Esophagus muscularis mucosa (tissue), 4 donors: ENCODE results near the gene ZNF469. TPM values are rescaled to one million over a fixed set of nuclear protein-coding genes. Genes with fewer than 3 reads are reported as not detected.

Experiments
- DNase-seq: peaks from one replicate; pipeline ENCODE4 v3.0.0-alpha.2; 2017; ENCODE audit errors: extremely low spot score
- H3K27ac ChIP-seq, 4 donors: fragments of 200-600 bp; sonication (generic); replicated peaks in 1 of 4; 1 replicate in 3 of 4; 2 replicates in 1 of 4; pipeline ENCODE4 v1.5.1; 2016 to 2019; ENCODE audit warnings: mild to moderate bottlenecking in 1 of 4
- H3K27me3 ChIP-seq, 4 donors: fragments of 200-600 bp; sonication (generic); one replicate each; pipeline versions ENCODE4 v1.5.1 to v1.6.0; 2016 to 2019
- H3K36me3 ChIP-seq, 4 donors: fragments of 200-600 bp; sonication (generic); one replicate each; pipeline ENCODE4 v1.5.1; 2016 to 2019
- H3K4me1 ChIP-seq, 4 donors: fragments of 200-600 bp; sonication (generic); one replicate each; pipeline ENCODE4 v1.5.1; 2016 to 2019
- H3K4me3 ChIP-seq, 4 donors: fragments of 200-600 bp; sonication (generic); 1 replicate in 2 of 4; 2 replicates in 2 of 4; pipeline ENCODE4 v1.5.1; 2016 to 2019; ENCODE audit warnings: mild to moderate bottlenecking in 4 of 4, moderate library complexity in 1 of 4
- H3K9me3 ChIP-seq, 4 donors: fragments of 200-600 bp; sonication (generic); 1 replicate in 3 of 4; 2 replicates in 1 of 4; pipeline ENCODE4 v1.5.1; 2016 to 2019
- CTCF ChIP-seq, 3 experiments: fragments of 200-600 bp in 2 of 3; fragments of 450-650 bp in 1 of 3; sonication (generic) in 2 of 3; IDR thresholded peaks; one replicate each; pipeline ENCODE4 v1.5.1; 2017 to 2019; ENCODE audit warnings: antibody characterized with exemption in 3 of 3, mild to moderate bottlenecking in 2 of 3, moderate library complexity in 1 of 3
- EP300 ChIP-seq: sonication (generic); formaldehyde crosslinking; IDR thresholded peaks from one replicate; pipeline ENCODE4 v1.6.1; 2017; ENCODE audit warnings: antibody characterized with exemption
- POLR2A ChIP-seq: fragments of 450-650 bp; IDR thresholded peaks from one replicate; pipeline ENCODE4 v1.6.1; 2017; ENCODE audit warnings: antibody characterized with exemption, moderate library complexity, mild to moderate bottlenecking, low read depth
- POLR2AphosphoS5 ChIP-seq, 2 donors: sonication (generic); formaldehyde crosslinking; IDR thresholded peaks; one replicate each; pipeline ENCODE4 v1.6.1; 2017; ENCODE audit warnings: antibody characterized with exemption in 2 of 2
- WGBS: methylation state at CpG from one replicate; pipeline ENCODE4 v1.1.5; 2018; 5-methylcytosine and 5-hydroxymethylcytosine counted together
- intact Hi-C: fragments of 100-400 bp; cut with DNase I; formaldehyde crosslinking; loops from one replicate; pipeline ENCODE4 v1.15.1; 2023
- total RNA-seq, 4 donors: library from RNA; depleted of rRNA; stranded (reverse); fragments of >200 nt; gene quantifications; one replicate each; pipeline versions ENCODE4 v1.1.0 to v1.2.1, GENCODE V29; 2016

Gene ZNF469
- total RNA-seq, 4 donors from 2014 or later = 1.2 to 3.7 (median 2.2) TPM

DNA sequence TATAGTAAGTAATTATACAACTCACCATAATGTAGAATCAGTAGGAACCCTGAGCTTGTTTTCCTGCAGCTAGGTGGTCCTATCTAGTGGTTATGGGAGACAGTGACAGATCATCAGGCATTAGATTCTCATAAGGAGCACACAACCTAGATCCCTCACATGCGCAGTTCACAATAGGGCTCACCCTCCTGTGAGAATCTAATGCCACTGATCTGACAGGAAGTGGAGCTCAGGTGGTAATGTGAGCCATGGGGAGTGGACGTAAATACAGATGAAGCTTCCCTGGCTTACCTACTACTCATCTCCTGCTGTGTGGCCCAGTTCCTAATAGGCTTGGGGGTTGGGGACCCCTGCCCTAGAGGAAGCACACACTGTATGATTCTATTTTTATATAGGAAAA, 21.8 kb upstream of the ZNF469 start:
- DNase-seq = no peak
- Histone ChIP-seq H3K9me3 (peaks cover 0 to 15% (median 5%) of the 10 kb centered on the region in 4 donors), H3K27me3 (peaks cover 0 to 6% (median 0%) of the 10 kb centered on the region in 4 donors), H3K4me3 (no peak overlapping the region), H3K36me3 (no peaks in the 10 kb centered on the region), H3K4me1 (no peaks in the 10 kb centered on the region), H3K27ac (no peak overlapping the region)
- TF ChIP-seq POLR2A (no peak), CTCF (IDR thresholded peaks at IDR 0.05) (no peak), EP300 (no peak), POLR2AphosphoS5 (IDR thresholded peaks at IDR 0.05) (no peak)
- WGBS = 77% methylated on average over 2 of the region's 2 CpGs
- intact Hi-C loops = no loop called here

DNA sequence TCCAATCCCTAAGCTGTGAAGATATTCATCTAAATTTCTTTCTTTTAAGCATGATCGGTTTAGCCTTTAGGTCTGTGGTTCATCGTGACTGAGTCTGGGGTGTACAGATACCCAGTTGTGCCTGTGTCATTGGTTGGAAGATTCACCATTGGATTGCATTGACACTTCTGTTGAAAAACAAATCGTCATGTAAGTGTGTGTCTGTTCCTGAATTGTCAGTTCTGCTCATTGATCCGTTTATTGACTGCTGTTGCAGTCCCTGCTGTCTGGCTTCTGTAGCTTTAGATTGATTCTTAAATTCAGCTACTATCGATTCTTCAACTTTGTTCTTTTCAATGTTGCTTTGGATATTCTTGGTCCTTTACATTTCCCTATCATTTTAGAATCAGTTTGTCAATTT, 21.0 kb upstream of the ZNF469 start:
- TF ChIP-seq EP300 (no peak), POLR2AphosphoS5 (IDR thresholded peaks at IDR 0.05) (no peak), POLR2A (no peak), CTCF (IDR thresholded peaks at IDR 0.05) (no peak)
- WGBS = 81% methylated on average over 5 of the region's 5 CpGs
- H3K4me3 ChIP-seq = no peak overlapping the region
- no peak for DNase-seq
- peaks cover 0 to 15% (median 5%) of the 10 kb centered on the region in 4 donors for H3K9me3 ChIP-seq
- H3K36me3 ChIP-seq = no peaks in the 10 kb centered on the region
- H3K27me3 ChIP-seq = peaks cover 0 to 6% (median 0%) of the 10 kb centered on the region in 4 donors
- H3K4me1 ChIP-seq = no peaks in the 10 kb centered on the region
- intact Hi-C loops = no loop called here
- H3K27ac ChIP-seq = no peak overlapping the region

DNA sequence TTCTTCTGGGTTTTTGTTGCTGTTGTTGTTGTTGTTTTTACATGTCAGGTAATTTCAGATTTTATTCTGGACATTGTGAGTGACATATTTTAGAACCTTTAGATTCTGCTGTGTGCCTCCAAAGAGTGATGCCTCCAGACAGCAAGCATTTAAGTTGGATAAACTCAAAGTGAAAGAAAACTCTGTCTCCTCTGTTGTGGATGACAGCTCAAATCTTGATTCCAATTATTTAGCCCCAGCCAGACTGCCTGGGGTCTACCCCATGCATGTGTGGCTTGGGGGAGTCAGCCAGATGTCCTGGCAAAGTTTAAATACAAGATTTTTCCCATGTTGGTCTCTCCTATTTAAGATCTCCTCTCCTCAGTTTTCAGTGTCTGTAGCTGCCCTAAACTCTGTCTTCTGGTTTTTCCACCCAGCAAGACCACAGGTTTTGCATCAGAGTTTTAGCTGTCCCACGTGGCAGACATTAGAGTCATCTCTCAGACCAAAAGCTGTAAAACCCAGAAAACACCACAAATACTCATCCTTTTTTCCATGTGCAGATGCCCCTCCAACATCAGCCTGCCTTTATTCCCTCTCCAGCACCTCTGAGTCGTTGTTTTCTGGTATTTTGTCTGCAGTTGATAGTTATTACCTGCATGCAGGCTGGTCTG, 19.4 kb upstream of the ZNF469 start:
- Histone ChIP-seq H3K27me3 (peaks cover 0 to 13% (median 0%) of the 10 kb centered on the region in 4 donors), H3K36me3 (no peaks in the 10 kb centered on the region), H3K4me1 (no peaks in the 10 kb centered on the region), H3K4me3 (no peak overlapping the region), H3K9me3 (peaks cover 0 to 15% (median 5%) of the 10 kb centered on the region in 4 donors), H3K27ac (no peak overlapping the region)
- intact Hi-C loops = no loop called here
- 64% methylated on average over 2 of the region's 2 CpGs for WGBS
- TF ChIP-seq POLR2AphosphoS5 (IDR thresholded peaks at IDR 0.05) (no peak), CTCF (IDR thresholded peaks at IDR 0.05) (no peak), POLR2A (no peak), EP300 (no peak)
- no peak for DNase-seq

GRCh38 chr16:88365244-88365865, 17.4 kb upstream of the ZNF469 start:
- WGBS = 96% methylated on average over 5 of the region's 6 CpGs
- DNase-seq = no peak
- Histone ChIP-seq H3K27ac (no peak overlapping the region), H3K27me3 (peaks cover 0 to 10% (median 0%) of the 10 kb centered on the region in 4 donors), H3K9me3 (peaks cover 0 to 15% (median 5%) of the 10 kb centered on the region in 4 donors), H3K4me3 (no peak overlapping the region), H3K4me1 (no peaks in the 10 kb centered on the region), H3K36me3 (no peaks in the 10 kb centered on the region)
- intact Hi-C loops = no loop called here
- TF ChIP-seq EP300 = no peak
- no peak for TF ChIP-seq CTCF (IDR thresholded peaks at IDR 0.05)
- no peak for TF ChIP-seq POLR2A
- TF ChIP-seq POLR2AphosphoS5 (IDR thresholded peaks at IDR 0.05) = no peak
